Activated CD4-positive, alpha-beta T cell treated with anti-CD3 and anti-CD28 coated beads for 36 hours (primary cell): ENCODE results near the gene WFDC10A. TPM values are rescaled to one million over a fixed set of nuclear protein-coding genes. Genes with fewer than 3 reads are reported as not detected.
"Not testable (repeated sequence)": the region's sequence is repeated elsewhere in the genome, so short reads cannot be mapped to it uniquely, and the experiment has no call there.

Source experiments
- ATAC-seq: fragments of 200-7000 bp; cut with Tn5 transposase; one replicate; pipeline ENCODE4 v1.10.0; 2021; ENCODE audit warnings: mild to moderate bottlenecking, moderate library complexity
- CTCF ChIA-PET: fragments of 350-600 bp; sonication (Branson Sonifier 250); formaldehyde crosslinking; loops from one replicate; lab custom pipeline; 2021; ENCODE audit warnings: antibody characterized with exemption; lab: Charles Lee
- POLR2A ChIA-PET: fragments of 350-600 bp; sonication (Branson Sonifier 250); formaldehyde crosslinking; loops from one replicate; lab custom pipeline; 2021; ENCODE audit warnings: antibody characterized with exemption, inconsistent platforms; lab: Charles Lee
- DNase-seq: peaks from one replicate; pipeline ENCODE4 v3.0.0-alpha.2; 2020
- H3K27ac Mint-ChIP-seq: one replicate; pipeline ENCODE4 v1.8.0; 2021; ENCODE audit warnings: mixed read lengths
- H3K27me3 Mint-ChIP-seq: one replicate; pipeline ENCODE4 v1.8.0; 2021; ENCODE audit warnings: mixed read lengths
- H3K36me3 Mint-ChIP-seq: one replicate; pipeline ENCODE4 v1.8.0; 2021; ENCODE audit warnings: low read depth, mixed read lengths
- H3K4me1 Mint-ChIP-seq: one replicate; pipeline ENCODE4 v1.8.0; 2021; ENCODE audit warnings: mixed read lengths
- H3K4me3 Mint-ChIP-seq: one replicate; pipeline ENCODE4 v1.8.0; 2021; ENCODE audit warnings: mild to moderate bottlenecking, moderate library complexity, mixed read lengths
- H3K9me3 Mint-ChIP-seq: one replicate; pipeline ENCODE4 v1.8.0; 2021; ENCODE audit warnings: low read depth, mixed read lengths
- intact Hi-C, 2 experiments: fragments of 100-400 bp; cut with DNase I in 1 of 2; cut with micrococcal nuclease in 1 of 2; formaldehyde crosslinking; loops; one replicate each; pipeline versions ENCODE4 v1.14.2 to v1.15.1; 2022 to 2024; cut with DNase I, micrococcal nuclease
- total RNA-seq, 2 experiments: library from RNA; stranded (reverse); gene quantifications; one replicate each; pipeline ENCODE4 v1.2.3, GENCODE V29; 2021

The WFDC10A gene
- total RNA-seq, 2 experiments from 2014 or later: not detected

- no peak overlapping the region for H3K4me3 Mint-ChIP-seq
- H3K27me3 Mint-ChIP-seq: peaks cover 7% of the 10 kb centered on the region
- H3K9me3 Mint-ChIP-seq: no peaks in the 10 kb centered on the region
- H3K4me1 Mint-ChIP-seq: no peaks in the 10 kb centered on the region
- ChIA-PET POLR2A (no interaction called here), CTCF (interaction anchor here (1.3 kb wide), 1 partner anchor 19 kb away, joined by 8 read pairs; the partner anchor contains the start of gene WFDC10A)
- DNase-seq: no peak
- no peak overlapping the region for H3K27ac Mint-ChIP-seq
- no peaks in the 10 kb centered on the region for H3K36me3 Mint-ChIP-seq
- intact Hi-C loops: no loop called here
- ATAC-seq: no peak
Measured at GRCh38 chr20:45647441-45648050, 18.0 kb downstream of the WFDC10A start.

- H3K4me3 Mint-ChIP-seq: no peak overlapping the region
- ATAC-seq (no peak), DNase-seq (no peak)
- no peaks in the 10 kb centered on the region for H3K4me1 Mint-ChIP-seq
- no peaks in the 10 kb centered on the region for H3K9me3 Mint-ChIP-seq
- ChIA-PET CTCF (no interaction called here), POLR2A (no interaction called here)
- H3K27me3 Mint-ChIP-seq: peaks cover 10% of the 10 kb centered on the region
- intact Hi-C loops: no loop called here
- no peak overlapping the region for H3K27ac Mint-ChIP-seq
- no peaks in the 10 kb centered on the region for H3K36me3 Mint-ChIP-seq
Measured at GRCh38 chr20:45649312-45649863, 19.8 kb downstream of the WFDC10A start.

- H3K27ac Mint-ChIP-seq, POLR2A ChIA-PET, H3K27me3 Mint-ChIP-seq, DNase-seq, H3K4me1 Mint-ChIP-seq, H3K4me3 Mint-ChIP-seq, H3K36me3 Mint-ChIP-seq, intact Hi-C loops, ATAC-seq, H3K9me3 Mint-ChIP-seq: not testable (repeated sequence)
- CTCF ChIA-PET: interaction anchor here (1.6 kb wide), 1 partner anchor 22 kb away, joined by 6 read pairs; the partner anchor contains the start of gene WFDC10A
Measured at GRCh38 chr20:45651726-45652125, 22.2 kb downstream of the WFDC10A start.

DNA sequence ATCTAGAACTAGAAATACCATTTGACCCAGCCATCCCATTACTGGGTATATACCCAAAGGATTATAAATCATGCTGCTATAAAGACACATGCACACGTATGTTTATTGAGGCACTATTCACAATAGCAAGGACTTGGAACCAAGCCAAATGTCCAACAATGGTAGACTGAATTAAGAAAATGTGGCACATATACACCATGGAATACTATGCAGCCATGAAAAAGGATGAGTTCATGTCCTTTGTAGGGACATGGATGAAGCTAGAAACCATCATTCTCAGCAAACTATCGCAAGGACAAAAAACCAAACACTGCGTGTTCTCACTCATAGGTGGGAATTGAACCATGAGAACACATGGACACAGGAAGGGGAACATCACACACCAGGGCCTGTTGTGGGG, 27.5 kb downstream of the WFDC10A start:
- intact Hi-C loops, H3K4me3 Mint-ChIP-seq, H3K36me3 Mint-ChIP-seq, POLR2A ChIA-PET, DNase-seq, H3K9me3 Mint-ChIP-seq, H3K4me1 Mint-ChIP-seq, H3K27ac Mint-ChIP-seq, H3K27me3 Mint-ChIP-seq, ATAC-seq: not testable (repeated sequence)
- CTCF ChIA-PET: interaction anchor here (1.8 kb wide), 1 partner anchor 114 kb away, joined by 6 read pairs; no protein-coding TSS in a partner anchor

- no peak within 1 kb of the TSS for H3K4me3 Mint-ChIP-seq
- no peak within 1 kb of the TSS for H3K27ac Mint-ChIP-seq
- H3K9me3 Mint-ChIP-seq: peaks cover 2% of the 10 kb centered on the region
- DNase-seq (no peak), ATAC-seq (no peak)
- H3K36me3 Mint-ChIP-seq: no peaks in the 10 kb centered on the region
- POLR2A ChIA-PET: no interaction called here
- CTCF ChIA-PET: no interaction called here
- intact Hi-C loops: no loop called here
- peaks cover 27% of the 10 kb centered on the region for H3K27me3 Mint-ChIP-seq
- H3K4me1 Mint-ChIP-seq: no peaks in the 10 kb centered on the region
Measured at GRCh38 chr20:45670139-45670538, 40.6 kb downstream of the WFDC10A start, which contains the start of gene WFDC11. WFDC11 (minus strand) TSS chr20:45670239; CDS start chr20:45650600, 19,639 bp downstream.

DNA sequence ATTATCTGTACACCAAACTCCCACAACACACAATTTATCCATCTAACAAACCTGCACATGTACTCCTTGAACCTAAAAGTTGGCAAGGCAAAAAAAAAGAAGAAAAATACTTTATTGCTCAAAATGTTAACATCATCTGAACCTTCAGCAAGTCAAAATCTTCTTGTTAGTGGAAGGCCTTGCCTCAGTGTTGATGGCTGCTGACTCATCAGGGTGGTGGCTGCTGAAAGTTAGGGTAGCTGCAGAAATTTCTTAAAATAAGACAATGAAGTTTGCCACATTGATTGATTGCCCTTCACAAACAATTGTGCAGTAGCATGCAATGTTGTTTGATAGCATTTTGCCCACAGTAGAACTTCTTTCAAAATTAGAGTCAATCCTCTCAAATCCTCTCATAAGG, 43.2 kb downstream of the WFDC10A start:
- intact Hi-C loops: no loop called here
- ATAC-seq: no peak
- H3K4me3 Mint-ChIP-seq: no peak overlapping the region

GRCh38 chr20:45679650-45680049, 50.1 kb downstream of the WFDC10A start:
- ATAC-seq: no peak
- no peak overlapping the region for H3K4me3 Mint-ChIP-seq
- no peak overlapping the region for H3K27ac Mint-ChIP-seq
- H3K36me3 Mint-ChIP-seq: peaks cover 4% of the 10 kb centered on the region
- intact Hi-C loops: no loop called here
- no peak for DNase-seq
- H3K4me1 Mint-ChIP-seq: no peaks in the 10 kb centered on the region
- peaks cover 16% of the 10 kb centered on the region for H3K9me3 Mint-ChIP-seq
- CTCF ChIA-PET: interaction anchor here (0.6 kb wide), 1 partner anchor 384 kb away, joined by 3 read pairs; no protein-coding TSS in a partner anchor
- POLR2A ChIA-PET: no interaction called here
- H3K27me3 Mint-ChIP-seq: peaks cover 34% of the 10 kb centered on the region

More for the DNA sequence above, 43.2 kb downstream of the WFDC10A start:
- Mint-ChIP-seq H3K9me3 (peaks cover 2% of the 10 kb centered on the region), H3K36me3 (no peaks in the 10 kb centered on the region), H3K27ac (no peak overlapping the region), H3K4me1 (no peaks in the 10 kb centered on the region), H3K27me3 (peaks cover 37% of the 10 kb centered on the region)
- ChIA-PET CTCF (no interaction called here), POLR2A (no interaction called here)
- DNase-seq: no peak

Other genes starting within 250 kb of the WFDC10A start
- 10 to 100 TPM; 22.4 to 30.0 TPM for gene DBNDD2, start 221.4 kb upstream of the WFDC10A start, total RNA-seq
- gene PIGT, start 213.6 kb upstream of the WFDC10A start, total RNA-seq: 10 to 100 TPM; 44.0 to 65.7 TPM
- under 1 TPM; 0.56 to 0.66 TPM for gene WFDC2, start 160.0 kb upstream of the WFDC10A start, total RNA-seq
- gene SPINT3, start 114.1 kb upstream of the WFDC10A start, total RNA-seq: not detected
- gene WFDC6, start 90.3 kb upstream of the WFDC10A start, total RNA-seq: not detected
- not detected for gene EPPIN, start 82.3 kb upstream of the WFDC10A start, total RNA-seq
- gene WFDC8, start 50.5 kb upstream of the WFDC10A start, total RNA-seq: not detected
- not detected for gene WFDC9, start 1.5 kb downstream of the WFDC10A start, total RNA-seq
- not detected for gene WFDC11, start 40.5 kb downstream of the WFDC10A start, total RNA-seq
- not detected for gene WFDC13, start 72.3 kb downstream of the WFDC10A start, total RNA-seq
- gene WFDC10B, start 75.3 kb downstream of the WFDC10A start, total RNA-seq: not detected
- gene SPINT4, start 92.6 kb downstream of the WFDC10A start, total RNA-seq: not detected
- gene WFDC3, start 162.1 kb downstream of the WFDC10A start, total RNA-seq: not detected
- gene DNTTIP1, start 162.2 kb downstream of the WFDC10A start, total RNA-seq: 10 to 100 TPM; 25.0 to 25.2 TPM
- 100 to 1,000 TPM; 175 to 230 TPM for gene UBE2C, start 182.9 kb downstream of the WFDC10A start, total RNA-seq
- not detected for gene TNNC2, start 197.6 kb downstream of the WFDC10A start, total RNA-seq
- 1 to 10 TPM; 1.2 to 1.4 TPM for gene SNX21, start 204.1 kb downstream of the WFDC10A start, total RNA-seq
- 10 to 100 TPM; 21.9 to 22.6 TPM for gene ACOT8, start 227.7 kb downstream of the WFDC10A start, total RNA-seq
- gene ZSWIM3, start 227.9 kb downstream of the WFDC10A start, total RNA-seq: 1 to 10 TPM; 4.2 to 4.8 TPM